Suprapubic skin (tissue), 4 donors: ENCODE data around the gene VTA1.

Experiments used
- CTCF ChIP-seq, 2 donors: fragments of 200-600 bp in 1 of 2; fragments of 450-650 bp in 1 of 2; sonication (generic) in 1 of 2; IDR thresholded peaks; one replicate each; pipeline ENCODE4 v1.5.1; 2016 to 2019; ENCODE audit warnings: antibody characterized with exemption in 2 of 2, mild to moderate bottlenecking in 1 of 2, moderate library complexity in 1 of 2
- EP300 ChIP-seq: sonication (generic); formaldehyde crosslinking; IDR thresholded peaks from one replicate; pipeline ENCODE4 v1.6.1; 2017; ENCODE audit warnings: antibody characterized with exemption
- POLR2A ChIP-seq, 2 donors: fragments of 450-650 bp; IDR thresholded peaks; one replicate each; pipeline ENCODE4 v1.6.1; 2017; ENCODE audit warnings: antibody characterized with exemption in 2 of 2, mild to moderate bottlenecking in 2 of 2, moderate library complexity in 2 of 2
- POLR2AphosphoS5 ChIP-seq, 3 donors: sonication (generic); formaldehyde crosslinking; IDR thresholded peaks; one replicate each; pipeline ENCODE4 v1.6.1; 2017; ENCODE audit warnings: antibody characterized with exemption in 3 of 3

DNA sequence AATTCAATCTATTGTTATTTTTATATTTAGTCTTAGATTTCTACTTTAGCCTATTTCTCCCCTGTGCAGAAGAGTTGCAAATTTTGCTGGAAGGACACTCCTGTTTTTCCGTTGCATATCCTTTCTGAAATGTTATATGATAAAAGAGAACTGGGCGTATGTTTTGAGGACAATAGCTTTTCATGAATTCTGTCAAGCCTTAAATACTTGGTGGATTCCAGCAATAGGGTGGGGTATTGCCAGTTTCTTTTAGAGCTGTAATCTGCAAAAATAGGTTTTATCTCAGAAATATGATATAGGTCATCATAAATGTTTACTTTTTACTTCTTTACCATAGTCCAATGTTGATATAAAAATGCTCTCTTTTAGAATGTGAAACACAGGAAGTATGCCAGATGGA is 42.0 kb downstream of the VTA1 start:
- TF ChIP-seq POLR2AphosphoS5 (IDR thresholded peaks at IDR 0.05) (no peak), CTCF (IDR thresholded peaks at IDR 0.05) (no peak), POLR2A (IDR thresholded peaks at IDR 0.05) (no peak), EP300 (no peak)
